Left lobe of liver (tissue), 2 donors: ENCODE results near the gene ASB16. TPM values are rescaled to one million over a fixed set of nuclear protein-coding genes. Genes with fewer than 3 reads are reported as not detected.

Experiments used
- ATAC-seq: fragments of 200-7000 bp; cut with Tn5 transposase; one replicate; pipeline ENCODE4 v1.9.1; 2020; ENCODE audit warnings: mild to moderate bottlenecking, moderate library complexity
- DNase-seq: peaks from one replicate; pipeline ENCODE4 v3.0.0-alpha.2; 2020; ENCODE audit warnings: low spot score
- total RNA-seq: library from RNA; stranded (reverse); gene quantifications from one replicate; pipeline ENCODE4 v1.2.1, GENCODE V29; 2021
- donor health status: DM: no; HTN: no; CAD: no; lungs with moderate emphysema.
- donor health status: DM: no; HTN: yes; CAD: no.

ASB16 gene
- total RNA-seq, 1 donor from 2014 or later, result not detected

GRCh38 chr17:44186307-44187130, 16.0 kb downstream of the ASB16 start, which contains the start of gene TMUB2:
Gene TMUB2 (plus strand): TSS chr17:44186972. CDS start chr17:44187709, 737 bp downstream.
- DNase-seq, result peak; percentile 99
- peak; percentile 93 for ATAC-seq

- ATAC-seq, result peak; percentile 69
- no peak for DNase-seq
These were observed 16.8 kb downstream of the ASB16 start for GRCh38 chr17:44187131-44187899.

- ATAC-seq, result no peak
These were observed 18.3 kb downstream of the ASB16 start for GRCh38 chr17:44188576-44189403.

GRCh38 chr17:44190481-44190880, 20.0 kb downstream of the ASB16 start:
- DNase-seq (no peak), ATAC-seq (no peak)

More at GRCh38 chr17:44188576-44189403, 18.3 kb downstream of the ASB16 start:
- DNase-seq, result no peak

- DNase-seq, result no peak
- ATAC-seq, result no peak
These were observed 20.9 kb downstream of the ASB16 start for GRCh38 chr17:44191369-44191768.

GRCh38 chr17:44191941-44192496, 21.5 kb downstream of the ASB16 start:
- DNase-seq (no peak), ATAC-seq (peak; percentile 7)

- DNase-seq, result no peak
- no peak for ATAC-seq
These were observed 22.2 kb downstream of the ASB16 start for GRCh38 chr17:44192750-44193149.

- ATAC-seq, result no peak
- no peak for DNase-seq
These were observed 23.0 kb downstream of the ASB16 start for GRCh38 chr17:44193326-44194084.

- ATAC-seq (no peak), DNase-seq (no peak)
These were observed 26.6 kb downstream of the ASB16 start for GRCh38 chr17:44197107-44197506.

GRCh38 chr17:44197980-44198720, 27.6 kb downstream of the ASB16 start:
- ATAC-seq (no peak), DNase-seq (no peak)

GRCh38 chr17:44198721-44199552, 28.4 kb downstream of the ASB16 start:
- ATAC-seq (peak; percentile 52), DNase-seq (peak; percentile 71)

GRCh38 chr17:44199553-44200477, 29.3 kb downstream of the ASB16 start, which contains the start of gene ATXN7L3:
Gene ATXN7L3 (minus strand): TSS chr17:44199884. CDS start chr17:44198070, 1,814 bp downstream.
- ATAC-seq, result peak; percentile 90
- peak; percentile 99 for DNase-seq

GRCh38 chr17:44200478-44201155, 30.1 kb downstream of the ASB16 start:
- ATAC-seq (no peak), DNase-seq (no peak)

GRCh38 chr17:44202756-44203155, 32.3 kb downstream of the ASB16 start:
- no peak for ATAC-seq
- no peak for DNase-seq

GRCh38 chr17:44203731-44204440, 33.4 kb downstream of the ASB16 start:
- ATAC-seq, result no peak
- DNase-seq, result no peak

GRCh38 chr17:44204441-44204882, 34.0 kb downstream of the ASB16 start:
- no peak for DNase-seq
- no peak for ATAC-seq
